Activated CD4-positive, CD25-positive, alpha-beta regulatory T cell (primary cell): Measurements from ENCODE around the gene MISP.
"Not testable (repeated sequence)": the region's sequence is repeated elsewhere in the genome, so short reads cannot be mapped to it uniquely, and the experiment has no call there.

Experiments used
- DNase-seq, 4 experiments: peaks; one replicate each; lab custom pipeline; 2025; lab: John Stamatoyannopoulos, UW

The MISP gene

DNA sequence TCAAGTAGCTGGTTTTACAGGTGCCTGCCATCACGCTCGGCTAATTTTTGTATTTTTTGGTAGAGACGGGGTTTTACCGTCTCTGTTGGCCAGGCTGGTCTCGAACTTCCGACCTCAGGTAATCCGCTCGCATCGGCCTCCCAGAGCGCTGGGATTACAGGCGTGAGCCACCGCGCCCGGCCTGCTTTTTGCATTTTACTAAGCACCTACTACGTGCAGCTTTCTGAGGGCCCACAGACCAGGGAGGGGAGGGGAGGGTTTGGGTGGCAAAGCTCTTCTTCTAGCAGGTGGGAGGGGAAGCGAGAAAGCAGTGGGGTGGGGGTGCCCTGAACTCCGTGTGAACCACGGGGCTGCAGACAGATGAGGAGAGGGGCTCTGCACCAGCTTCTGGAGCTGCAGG is 27.2 kb upstream of the MISP start:
- no peak for DNase-seq

DNA sequence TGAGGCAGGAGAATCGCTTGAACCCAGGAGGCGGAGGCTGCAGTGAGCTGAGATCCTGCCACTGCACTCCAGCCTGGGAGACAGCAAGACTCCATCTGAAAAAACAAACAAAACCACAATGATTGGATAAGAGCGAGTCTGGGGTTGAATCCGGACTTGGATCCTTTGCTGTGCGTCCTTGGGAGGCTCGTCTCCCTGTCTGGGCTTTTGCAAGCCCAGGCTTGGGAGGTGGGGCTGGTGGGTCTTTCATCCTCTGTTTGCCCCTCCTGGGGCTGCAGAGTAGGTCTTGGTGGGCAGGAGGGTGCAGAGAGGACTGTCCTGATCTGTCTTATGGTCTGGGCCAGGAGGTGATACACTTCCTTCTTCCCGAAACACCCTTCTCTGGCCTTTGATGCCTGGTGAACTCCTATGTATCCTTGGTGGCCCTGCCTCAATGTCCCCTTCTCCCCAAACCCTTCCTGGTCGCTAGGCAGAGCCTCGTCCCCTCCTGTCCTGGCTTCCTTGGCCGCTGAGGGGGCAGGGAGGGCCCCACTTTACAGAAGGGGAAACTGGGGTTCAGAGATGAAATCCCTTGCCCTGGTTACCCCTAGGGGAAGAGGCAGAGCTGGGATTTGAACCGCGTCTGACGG is 25.3 kb upstream of the MISP start:
- DNase-seq: no peak

DNA sequence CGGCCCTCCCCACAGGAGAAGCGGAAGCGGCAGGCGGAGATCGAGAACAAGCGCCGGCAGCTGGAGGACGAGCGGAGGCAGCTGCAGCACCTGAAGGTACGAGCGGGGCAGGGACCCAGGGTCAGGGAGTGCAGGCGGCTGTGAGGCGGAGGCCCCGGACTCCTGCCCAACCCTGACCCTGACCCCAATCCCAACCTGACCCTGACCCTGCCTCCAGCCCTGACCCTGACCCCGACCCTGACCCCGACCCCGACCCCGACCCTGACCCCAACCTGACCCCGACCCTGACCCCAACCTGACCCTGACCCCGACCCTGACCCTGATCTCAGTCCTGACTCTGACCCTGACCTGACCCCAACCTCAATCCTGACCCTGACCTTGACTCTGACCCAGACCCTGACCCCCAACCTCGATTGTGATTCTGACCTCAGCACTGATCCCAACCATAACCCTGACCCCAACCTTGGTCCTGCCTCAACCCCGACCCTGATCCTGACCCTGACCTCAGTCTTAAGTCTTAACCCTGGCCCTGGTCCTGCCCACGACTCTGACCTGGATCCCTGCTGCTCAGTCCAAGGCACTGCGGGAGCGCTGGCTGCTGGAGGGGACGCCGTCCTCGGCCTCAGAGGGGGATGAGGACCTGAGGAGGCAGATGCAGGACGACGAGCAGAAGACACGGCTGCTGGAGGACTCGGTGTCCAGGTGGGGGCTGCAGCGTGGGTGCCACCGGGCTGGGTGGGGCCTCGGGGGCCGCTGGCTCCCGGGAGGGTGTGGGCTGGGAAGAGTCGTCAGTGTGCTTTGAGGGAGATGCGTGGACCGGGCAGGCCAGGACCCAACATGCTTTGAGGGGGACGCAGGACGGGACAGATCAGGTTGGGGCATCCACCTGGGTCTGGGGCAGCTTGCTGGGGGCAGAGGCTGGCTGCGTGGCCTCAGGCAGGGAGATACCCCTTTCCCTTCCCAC is 23.6 kb upstream of the MISP start:
- no peak for DNase-seq

DNA sequence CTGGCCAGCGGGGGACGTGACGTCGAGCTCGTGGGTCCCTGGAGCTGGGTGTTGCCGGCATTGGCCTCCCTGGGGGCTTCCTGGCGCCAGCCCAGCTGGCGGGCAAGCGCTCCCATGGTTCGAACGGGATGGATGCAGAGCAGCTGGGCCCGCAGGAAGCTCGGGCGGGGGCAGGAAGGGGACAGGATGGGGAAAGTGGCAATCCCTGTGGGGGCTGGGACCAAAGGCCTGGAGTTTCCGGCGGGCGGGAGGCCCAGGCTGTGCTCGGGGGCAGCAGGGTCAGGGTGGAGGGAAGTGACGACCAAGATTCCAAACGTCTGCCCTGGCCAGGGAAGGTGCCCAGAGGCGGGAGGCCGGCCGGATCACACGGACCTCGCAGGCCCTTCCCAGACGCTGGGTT is 22.9 kb upstream of the MISP start:
- no peak for DNase-seq

DNA sequence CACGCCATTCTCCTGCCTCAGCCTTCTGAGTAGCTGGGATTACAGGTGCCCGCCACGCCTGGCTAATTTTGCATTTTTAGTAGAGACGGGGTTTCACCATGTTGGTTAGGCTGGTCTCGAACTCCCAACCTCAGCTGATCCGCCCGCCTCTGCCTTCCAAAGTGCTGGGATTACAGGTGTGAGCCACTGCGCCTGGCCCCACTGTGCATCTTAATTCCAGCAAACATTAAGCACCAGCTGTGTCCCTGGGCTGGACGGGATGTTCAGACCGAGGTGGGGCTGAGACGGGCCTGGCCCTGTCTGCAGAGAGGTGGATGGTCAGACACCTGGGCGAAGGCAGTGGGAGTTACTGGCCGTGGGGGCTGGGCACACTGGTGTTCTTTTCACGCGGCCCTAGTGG is 21.3 kb upstream of the MISP start:
- DNase-seq: not testable (repeated sequence)

DNA sequence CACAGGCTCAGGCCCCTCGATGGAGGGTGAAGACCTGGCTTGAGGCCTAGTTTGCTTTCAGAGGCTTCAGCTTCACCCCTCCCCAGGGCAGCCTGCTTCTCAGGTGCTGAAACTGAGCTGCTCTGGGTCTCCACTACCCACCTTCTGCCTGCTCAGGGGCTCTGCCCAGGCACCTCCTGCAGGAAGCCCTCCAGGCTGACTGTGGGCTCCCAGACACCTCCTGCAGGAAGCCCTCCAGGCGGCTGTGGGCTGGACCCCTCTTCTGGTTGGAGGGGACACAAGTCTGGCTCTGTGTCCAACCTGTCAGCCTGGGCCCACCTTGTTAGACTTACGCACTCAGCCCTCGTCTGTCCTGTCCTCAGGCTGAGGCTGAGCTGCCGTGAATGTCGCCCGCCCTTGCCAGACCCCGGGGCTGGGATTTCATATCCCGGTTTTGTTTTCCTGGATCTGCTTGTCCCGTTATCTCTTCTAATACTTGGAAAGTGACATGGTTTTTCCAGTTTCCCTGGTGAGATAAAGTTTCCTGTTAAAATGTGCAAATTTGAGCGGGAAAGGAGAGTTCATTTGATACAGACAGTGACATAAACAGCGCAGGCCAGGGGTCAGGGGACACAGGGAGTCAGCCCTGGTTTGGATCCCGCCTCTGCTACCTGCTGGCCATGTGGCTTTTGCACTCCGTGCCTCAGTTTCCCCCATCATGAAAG is 20.8 kb upstream of the MISP start:
- no peak for DNase-seq

DNA sequence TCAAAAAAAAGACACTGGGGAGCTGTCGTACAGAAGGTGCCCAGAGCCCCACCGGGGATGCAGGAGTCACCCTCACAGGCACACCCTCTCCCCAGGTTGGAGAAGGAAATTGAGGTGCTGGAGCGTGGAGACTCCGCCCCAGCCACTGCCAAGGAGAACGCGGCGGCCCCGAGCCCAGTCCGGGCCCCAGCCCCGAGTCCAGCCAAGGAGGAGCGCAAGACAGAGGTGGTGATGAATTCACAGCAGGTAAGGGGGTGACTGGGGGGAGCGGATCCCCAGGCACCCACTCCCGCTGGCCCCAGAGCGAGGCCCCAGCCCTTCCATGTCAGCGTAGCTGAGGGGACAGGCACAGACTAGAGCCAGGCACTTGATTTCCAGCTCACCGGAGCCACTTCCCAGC is 19.9 kb upstream of the MISP start:
- no peak for DNase-seq

DNA sequence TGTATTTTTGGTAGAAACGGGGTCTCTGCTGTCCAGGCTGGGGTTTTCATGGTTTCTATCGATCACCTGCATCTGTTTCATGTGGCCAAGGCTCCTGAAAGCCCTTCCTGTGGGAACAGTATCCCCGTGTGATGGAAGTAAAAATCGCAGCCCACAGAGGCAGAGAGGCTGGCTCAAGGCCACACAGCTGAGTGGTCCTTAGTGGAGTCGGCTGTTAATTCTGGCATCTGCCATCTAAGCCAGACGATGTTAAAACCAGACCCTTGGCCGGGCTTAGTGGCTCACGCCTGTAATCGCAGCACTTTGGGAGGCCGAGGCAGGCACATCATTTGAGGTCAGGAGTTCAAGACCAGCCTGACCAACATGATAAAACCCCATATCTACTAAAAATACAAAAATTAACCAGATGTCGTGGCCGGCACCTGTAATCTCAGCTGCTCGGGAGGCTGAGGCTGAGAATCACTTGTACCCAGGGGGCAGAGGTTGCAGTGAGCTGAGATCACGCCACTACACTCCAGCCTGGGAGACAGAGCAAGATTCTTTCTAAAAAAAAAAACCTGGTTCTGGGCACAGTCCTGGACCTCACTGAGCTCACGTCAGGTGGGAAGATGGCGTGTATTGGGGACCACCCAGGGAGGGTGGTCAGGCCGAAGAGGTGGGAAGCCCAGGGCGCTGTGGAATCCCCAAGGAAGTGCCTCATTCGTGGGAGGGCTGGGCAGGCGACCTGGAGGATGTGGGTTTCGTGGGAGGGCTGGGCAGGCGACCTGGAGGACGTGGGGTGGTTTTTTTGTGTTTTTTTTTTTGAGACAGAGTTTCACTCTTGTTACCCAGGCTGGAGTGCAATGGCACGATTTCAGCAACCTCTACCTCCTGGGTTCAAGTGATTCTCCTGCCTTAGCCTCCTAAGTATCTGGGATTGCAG is 18.5 kb upstream of the MISP start:
- DNase-seq: no peak

DNA sequence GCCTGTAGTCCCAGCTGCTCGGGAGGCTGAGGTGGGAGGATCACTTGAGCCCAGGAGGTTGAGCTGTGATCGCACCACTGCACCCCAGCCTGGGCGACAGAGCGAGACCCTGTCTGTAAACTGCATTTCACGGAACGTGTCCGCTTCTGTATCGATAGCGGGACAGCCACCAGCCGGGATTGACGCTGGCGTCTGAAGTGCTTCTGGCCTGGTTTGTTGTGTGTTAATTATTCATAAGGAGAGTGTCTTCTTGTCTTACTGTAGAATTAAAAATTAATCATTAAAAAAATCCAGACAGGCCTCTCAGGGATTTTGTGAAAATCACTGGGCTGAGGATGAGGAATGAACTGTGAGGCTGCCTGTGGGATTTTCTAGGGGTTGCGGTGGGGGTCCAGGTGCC is 16.2 kb upstream of the MISP start:
- no peak for DNase-seq

DNA sequence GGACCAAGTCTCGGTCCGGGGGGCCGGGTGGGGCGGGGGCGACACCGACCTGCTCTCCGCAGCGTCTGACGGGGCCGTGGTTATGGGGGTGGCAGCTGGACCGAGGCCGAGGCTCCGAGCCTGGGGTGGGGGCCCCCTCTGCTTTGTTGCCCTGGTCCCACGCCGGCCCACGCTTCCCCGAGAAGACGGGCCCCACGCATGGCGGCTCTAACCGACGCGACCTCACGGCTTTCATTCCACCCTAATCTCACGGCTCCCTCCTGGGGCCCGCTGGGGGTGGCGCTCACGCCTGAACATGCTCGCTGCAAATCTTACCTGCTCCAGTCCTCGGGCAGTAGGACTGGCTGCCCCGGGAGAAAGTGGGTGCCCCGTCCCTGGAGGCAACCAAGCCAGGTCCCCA is 14.8 kb upstream of the MISP start:
- DNase-seq: no peak

DNA sequence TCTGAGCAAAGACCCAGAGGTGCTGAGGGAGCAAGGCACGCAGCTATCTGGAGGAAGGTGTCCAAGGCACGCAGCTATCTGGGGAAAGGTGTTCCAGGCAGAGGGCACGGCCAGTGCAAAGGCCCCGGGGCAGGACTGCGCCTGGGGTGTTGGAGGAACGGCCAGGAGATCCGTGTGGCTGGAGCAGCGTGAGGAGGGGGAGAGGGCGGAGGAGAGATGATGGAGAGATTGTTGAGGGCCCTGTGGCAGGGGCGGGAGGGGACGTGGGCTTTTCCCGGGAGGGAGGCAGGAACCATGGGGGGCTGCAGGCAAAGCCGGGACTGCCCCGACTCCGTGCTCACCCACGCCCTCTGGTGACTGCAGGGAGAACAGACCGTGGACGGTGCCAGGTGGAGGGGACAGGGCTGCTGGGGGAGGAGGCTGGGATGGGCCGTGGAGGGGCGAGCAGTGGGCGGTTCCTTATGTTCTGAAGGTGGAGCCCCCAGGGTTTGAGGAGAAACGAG is 13.3 kb upstream of the MISP start:
- peak; percentile 12 to 33 (median 23) for DNase-seq

DNA sequence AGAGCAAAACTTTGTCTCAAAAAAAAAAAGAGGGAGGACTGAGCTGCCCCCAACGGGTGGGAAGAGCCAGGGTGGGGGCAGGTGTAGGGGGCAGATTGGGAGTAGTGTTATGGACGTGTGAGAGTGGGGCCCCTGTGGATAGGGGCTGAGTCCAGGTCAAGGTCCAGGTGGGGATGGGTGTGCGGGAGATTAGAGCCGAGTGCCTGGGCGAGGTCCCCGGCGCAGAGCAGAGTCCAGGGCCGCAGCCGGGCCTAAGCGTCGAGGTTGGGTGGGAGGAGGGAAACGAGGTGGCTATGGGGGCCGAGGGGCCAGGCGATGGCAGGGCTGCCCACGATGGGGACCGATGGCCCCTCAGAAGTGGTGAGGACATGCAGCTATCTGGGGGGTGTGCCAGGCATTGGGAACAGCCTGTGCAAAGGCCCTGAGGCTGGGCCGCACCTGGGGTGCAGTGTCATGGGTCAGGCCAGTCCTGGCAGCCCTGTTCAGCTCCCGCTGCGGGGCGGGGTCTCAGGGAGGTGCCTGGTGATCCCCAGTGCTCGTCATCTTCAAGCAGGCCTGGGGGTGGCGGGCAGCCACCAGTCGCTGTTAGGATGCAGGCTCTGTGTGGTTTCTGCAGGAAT is 12.3 kb upstream of the MISP start:
- DNase-seq: no peak

DNA sequence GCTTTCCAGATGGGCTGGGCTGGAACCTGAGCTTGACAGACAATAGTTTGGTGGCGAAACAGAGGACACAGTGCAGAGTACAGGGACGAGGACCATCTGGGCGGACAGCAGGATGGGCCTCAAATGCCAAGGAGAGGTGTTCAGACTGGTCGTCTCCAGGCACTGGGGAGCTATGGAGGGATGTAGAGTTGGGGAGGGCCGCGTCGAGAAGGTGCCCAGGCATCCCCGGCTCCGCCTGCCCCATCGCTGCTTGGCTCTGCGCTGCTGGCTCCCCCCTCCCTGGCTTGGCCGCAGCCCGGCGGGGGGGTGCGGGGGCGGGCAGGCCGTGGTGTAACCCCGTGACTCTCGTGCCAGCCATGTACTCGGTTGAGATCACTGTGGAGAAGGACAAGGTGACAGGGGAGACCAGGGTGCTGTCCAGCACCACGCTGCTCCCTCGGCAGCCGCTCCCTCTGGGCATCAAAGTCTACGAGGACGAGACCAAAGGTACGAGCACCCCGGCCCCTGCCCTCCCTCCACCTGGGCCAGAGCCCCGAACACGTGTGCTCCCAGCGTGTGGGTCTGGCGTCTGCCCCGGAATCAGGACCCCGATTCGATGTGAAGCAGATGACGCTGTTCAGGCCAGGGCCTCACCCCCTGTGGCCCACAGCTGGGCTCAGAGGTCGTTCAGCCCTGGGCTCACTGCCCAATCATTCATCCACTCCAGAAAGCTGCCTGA is 10.8 kb upstream of the MISP start:
- DNase-seq: no peak

DNA sequence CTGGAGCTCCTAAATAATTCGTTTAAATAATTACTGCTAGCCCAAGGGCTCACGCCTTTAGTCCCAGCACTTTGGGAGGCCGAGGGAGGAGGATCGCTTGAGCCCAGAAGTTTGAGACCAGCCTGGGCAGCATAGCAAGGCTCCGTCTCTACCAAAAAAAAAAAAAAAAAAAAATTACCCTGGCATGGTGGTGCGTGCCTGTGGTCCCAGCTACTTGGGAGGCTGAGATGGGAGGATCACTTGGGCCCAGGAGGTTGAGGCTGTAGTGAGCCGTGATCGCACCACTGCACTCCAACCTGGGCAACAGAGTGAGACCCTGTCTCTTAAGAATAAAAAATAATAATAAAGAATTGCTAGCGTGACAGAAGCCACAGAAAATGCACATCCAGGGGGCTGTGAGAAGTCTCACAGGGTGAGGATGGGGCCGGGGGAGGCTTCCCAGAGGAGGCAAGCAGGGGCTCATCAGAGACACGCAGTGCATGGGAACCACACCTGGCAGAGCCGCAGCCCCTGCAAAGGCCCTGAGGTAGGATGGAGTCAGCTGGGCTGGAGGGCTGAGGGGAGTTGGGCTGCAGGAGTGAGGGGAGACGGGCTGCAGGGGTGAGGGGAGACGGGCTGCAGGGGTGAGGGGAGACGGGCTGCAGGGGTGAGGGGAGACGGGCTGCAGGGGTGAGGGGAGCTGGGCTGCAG is 10.0 kb upstream of the MISP start:
- not testable (repeated sequence) for DNase-seq

DNA sequence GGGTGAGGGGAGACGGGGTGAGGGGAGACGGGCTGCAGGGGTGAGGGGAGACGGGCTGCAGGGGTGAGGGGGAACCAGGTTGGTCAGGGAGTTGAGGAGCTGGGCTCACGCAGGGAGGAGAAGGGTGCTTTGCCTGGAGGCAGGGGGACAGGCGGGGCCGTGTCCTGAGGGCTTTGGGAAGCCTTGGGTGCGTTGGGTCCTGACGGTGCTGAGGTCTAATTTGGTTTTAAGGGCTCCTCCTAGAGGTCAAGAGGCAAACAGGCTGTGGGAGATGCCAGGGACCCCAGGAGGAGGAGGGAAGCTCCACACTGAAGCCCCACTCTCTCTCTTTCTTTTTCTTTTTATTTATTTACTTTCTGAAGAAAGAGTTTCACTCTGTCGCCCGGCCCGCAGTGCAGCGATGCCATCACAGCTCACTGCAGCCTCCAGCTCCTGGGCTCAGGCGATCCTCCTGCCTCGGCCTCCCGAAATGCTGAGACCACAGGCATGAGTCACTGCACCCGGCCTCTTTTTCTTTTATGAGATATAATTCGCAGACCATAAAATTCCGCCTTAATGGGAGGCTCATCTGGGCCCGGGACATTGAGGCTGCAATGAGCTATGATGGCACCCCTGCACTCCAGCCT is 9.3 kb upstream of the MISP start:
- no peak for DNase-seq

DNA sequence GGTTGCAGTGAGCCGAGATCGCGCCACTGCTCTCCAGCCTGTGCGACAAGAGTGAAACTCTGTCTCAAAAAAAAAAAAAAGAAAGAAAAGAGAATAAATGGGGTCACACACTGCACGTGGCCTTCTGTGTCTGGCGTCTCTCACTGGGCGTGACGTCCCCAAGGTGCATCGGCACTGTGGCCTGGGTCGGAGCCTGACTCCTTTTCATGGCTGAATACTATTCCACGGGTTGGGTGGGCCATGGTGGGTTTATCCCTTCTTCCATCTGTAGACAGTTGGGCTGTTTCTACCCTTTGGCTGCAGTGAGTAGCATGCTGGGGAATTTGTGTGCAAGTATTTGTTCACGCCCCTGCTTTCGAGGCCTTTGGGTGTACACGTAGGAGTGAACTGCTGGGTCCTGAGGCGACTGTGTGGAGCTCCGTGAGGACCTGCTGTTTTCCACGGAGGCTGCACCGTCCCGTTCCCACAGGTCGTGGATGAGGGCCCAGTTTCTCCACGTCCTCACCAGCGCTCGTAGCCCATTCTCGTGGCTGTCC is 8.3 kb upstream of the MISP start:
- DNase-seq: no peak

DNA sequence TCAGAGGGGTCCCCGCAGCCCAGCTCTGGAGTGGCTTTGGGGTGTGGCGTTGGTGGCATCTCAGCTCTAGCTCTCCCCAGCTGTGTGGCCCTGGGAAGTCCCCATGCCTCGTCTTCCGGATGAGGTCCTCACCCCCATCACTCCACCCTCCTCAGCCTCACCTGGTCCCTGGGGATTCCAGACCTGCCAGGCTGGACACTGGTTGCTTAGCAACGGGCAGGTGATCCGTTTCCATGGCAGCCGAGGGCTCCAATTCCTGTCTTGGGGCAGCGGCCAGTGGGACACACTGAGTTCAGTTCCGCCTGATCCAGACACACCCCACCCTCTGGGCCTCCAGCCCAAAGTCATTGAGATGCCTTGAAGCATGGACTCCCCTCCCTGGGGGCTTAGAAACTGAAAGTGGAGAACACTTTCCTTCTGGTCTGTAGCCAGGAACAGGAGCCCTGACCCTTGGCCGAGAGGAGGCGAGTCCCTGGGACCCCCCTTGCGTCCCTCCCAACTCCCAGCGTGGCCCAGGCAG is 7.7 kb upstream of the MISP start:
- DNase-seq: no peak

DNA sequence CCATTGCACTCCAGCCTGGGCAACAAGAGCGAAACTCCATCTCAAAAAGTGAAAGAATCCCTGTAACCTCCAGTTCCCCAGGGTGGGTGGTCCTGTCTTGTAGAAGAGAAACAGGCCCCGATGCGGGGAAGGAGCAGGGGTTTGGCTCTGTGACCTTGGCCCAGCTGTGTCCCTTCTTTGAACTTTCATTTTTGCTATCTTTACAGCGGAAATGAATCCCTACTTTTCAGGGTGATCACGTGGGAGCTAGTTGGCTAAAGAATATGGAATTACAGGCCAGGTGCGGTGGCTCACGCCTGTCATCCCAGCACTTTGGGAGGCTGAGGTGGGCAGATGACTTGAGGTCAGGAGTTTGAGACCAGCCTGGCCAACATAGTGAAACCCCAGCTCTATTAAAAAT is 5.8 kb upstream of the MISP start:
- DNase-seq: not testable (repeated sequence)
